Measurements from ENCODE around the gene RPN2. TPM values are rescaled to one million over a fixed set of nuclear protein-coding genes. Genes with fewer than 3 reads are reported as not detected.

RPN2 gene
- total and polyA plus RNA-seq, 9 of the 15 experiments (the other 6 are each of a cell fraction or from before 2014, with no cell fraction given) = 168 to 548 (median 325) TPM

GRCh38 chr20:37234254-37234581 is 55.1 kb downstream of the RPN2 start (continued):
- TF ChIP-seq, protein P1, sequence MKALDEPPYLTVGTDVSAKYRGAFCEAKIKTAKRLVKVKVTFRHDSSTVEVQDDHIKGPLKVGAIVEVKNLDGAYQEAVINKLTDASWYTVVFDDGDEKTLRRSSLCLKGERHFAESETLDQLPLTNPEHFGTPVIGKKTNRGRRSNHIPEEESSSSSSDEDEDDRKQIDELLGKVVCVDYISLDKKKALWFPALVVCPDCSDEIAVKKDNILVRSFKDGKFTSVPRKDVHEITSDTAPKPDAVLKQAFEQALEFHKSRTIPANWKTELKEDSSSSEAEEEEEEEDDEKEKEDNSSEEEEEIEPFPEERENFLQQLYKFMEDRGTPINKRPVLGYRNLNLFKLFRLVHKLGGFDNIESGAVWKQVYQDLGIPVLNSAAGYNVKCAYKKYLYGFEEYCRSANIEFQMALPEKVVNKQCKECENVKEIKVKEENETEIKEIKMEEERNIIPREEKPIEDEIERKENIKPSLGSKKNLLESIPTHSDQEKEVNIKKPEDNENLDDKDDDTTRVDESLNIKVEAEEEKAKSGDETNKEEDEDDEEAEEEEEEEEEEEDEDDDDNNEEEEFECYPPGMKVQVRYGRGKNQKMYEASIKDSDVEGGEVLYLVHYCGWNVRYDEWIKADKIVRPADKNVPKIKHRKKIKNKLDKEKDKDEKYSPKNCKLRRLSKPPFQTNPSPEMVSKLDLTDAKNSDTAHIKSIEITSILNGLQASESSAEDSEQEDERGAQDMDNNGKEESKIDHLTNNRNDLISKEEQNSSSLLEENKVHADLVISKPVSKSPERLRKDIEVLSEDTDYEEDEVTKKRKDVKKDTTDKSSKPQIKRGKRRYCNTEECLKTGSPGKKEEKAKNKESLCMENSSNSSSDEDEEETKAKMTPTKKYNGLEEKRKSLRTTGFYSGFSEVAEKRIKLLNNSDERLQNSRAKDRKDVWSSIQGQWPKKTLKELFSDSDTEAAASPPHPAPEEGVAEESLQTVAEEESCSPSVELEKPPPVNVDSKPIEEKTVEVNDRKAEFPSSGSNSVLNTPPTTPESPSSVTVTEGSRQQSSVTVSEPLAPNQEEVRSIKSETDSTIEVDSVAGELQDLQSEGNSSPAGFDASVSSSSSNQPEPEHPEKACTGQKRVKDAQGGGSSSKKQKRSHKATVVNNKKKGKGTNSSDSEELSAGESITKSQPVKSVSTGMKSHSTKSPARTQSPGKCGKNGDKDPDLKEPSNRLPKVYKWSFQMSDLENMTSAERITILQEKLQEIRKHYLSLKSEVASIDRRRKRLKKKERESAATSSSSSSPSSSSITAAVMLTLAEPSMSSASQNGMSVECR (CRISPR knock-in tag; IDR thresholded peaks at IDR 0.05) = no peak
- TF ChIP-seq NFE2L1 (tag; IDR thresholded peaks at IDR 0.05; ENCODE audit: borderline replicate concordance, low read depth) (no peak), RBM15 (IDR thresholded peaks at IDR 0.05; ENCODE audit: insufficient read depth, low read length) (no peak), ESRRB (CRISPR knock-in tag; IDR thresholded peaks at IDR 0.05; ENCODE audit: borderline replicate concordance) (no peak), HOXB6 (CRISPR knock-in tag; IDR thresholded peaks at IDR 0.05; ENCODE audit: borderline replicate concordance) (no peak), TCF15 (CRISPR knock-in tag; IDR thresholded peaks at IDR 0.05) (no peak), KHSRP (IDR thresholded peaks at IDR 0.05) (no peak), NFXL1 (CRISPR knock-in tag; IDR thresholded peaks at IDR 0.05) (no peak), POLR2G (IDR thresholded peaks at IDR 0.05; ENCODE audit: low read depth, low read length) (no peak), E2F3 (CRISPR knock-in tag; IDR thresholded peaks at IDR 0.05) (no peak)
- TF ChIP-seq, protein P2, sequence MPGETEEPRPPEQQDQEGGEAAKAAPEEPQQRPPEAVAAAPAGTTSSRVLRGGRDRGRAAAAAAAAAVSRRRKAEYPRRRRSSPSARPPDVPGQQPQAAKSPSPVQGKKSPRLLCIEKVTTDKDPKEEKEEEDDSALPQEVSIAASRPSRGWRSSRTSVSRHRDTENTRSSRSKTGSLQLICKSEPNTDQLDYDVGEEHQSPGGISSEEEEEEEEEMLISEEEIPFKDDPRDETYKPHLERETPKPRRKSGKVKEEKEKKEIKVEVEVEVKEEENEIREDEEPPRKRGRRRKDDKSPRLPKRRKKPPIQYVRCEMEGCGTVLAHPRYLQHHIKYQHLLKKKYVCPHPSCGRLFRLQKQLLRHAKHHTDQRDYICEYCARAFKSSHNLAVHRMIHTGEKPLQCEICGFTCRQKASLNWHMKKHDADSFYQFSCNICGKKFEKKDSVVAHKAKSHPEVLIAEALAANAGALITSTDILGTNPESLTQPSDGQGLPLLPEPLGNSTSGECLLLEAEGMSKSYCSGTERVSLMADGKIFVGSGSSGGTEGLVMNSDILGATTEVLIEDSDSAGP (CRISPR knock-in tag; IDR thresholded peaks at IDR 0.05) = no peak
